H1 (cell line): Measurements from ENCODE around the gene PPFIA4. TPM values are rescaled to one million over a fixed set of nuclear protein-coding genes. Genes with fewer than 3 reads are reported as not detected.

Experiments used
- CTCF ChIA-PET: fragments of 300-600 bp; sonication (Branson Sonifier 250); formaldehyde crosslinking; loops from one replicate; lab custom pipeline; 2021; ENCODE audit not compliant: partially characterized antibody; lab: Charles Lee
- POLR2A ChIA-PET: fragments of 300-600 bp; sonication (Branson Sonifier 250); formaldehyde crosslinking; loops from one replicate; lab custom pipeline; 2021; ENCODE audit warnings: inconsistent platforms; ENCODE audit not compliant: partially characterized antibody; lab: Charles Lee
- DNase-seq, 2 experiments: peaks; one replicate each; pipeline versions ENCODE4 v3.0.0 to v3.0.0-alpha.2; 2010 to 2022; ENCODE audit warnings: low spot score in 2 of 2, low read depth in 1 of 2, mixed read lengths in 1 of 2
- FAIRE-seq: peaks from 2 replicates; lab custom pipeline; 2011; peaks lifted over from hg19 to GRCh38; lab: Jason Lieb, UNC
- H2AFZ ChIP-seq: 2 replicates; pipeline ENCODE4 v1.8.1; 2012; ENCODE audit warnings: low read length, inconsistent platforms
- H2AK5ac ChIP-seq: 2 replicates; pipeline ENCODE4 v1.6.1; 2013; ENCODE audit warnings: low read depth, low read length
- H2BK120ac ChIP-seq: replicated peaks from 2 replicates; pipeline ENCODE3; 2013; ENCODE audit warnings: low read depth, low read length, inconsistent platforms
- H2BK12ac ChIP-seq: 2 replicates; pipeline ENCODE4 v1.6.1; 2013; ENCODE audit warnings: low read depth, low read length
- H2BK15ac ChIP-seq: 2 replicates; pipeline ENCODE4 v1.6.1; 2013; ENCODE audit warnings: low read length
- H2BK20ac ChIP-seq: 2 replicates; pipeline ENCODE4 v1.6.1; 2013; ENCODE audit warnings: low read length
- H2BK5ac ChIP-seq: 2 replicates; pipeline ENCODE4 v1.6.1; 2013; ENCODE audit warnings: low read depth, low read length
- H3K14ac ChIP-seq: 2 replicates; pipeline ENCODE4 v1.6.1; 2013; ENCODE audit warnings: inconsistent platforms; ENCODE audit not compliant: insufficient read length
- H3K18ac ChIP-seq: 2 replicates; pipeline ENCODE4 v1.6.1; 2013; ENCODE audit warnings: low read length; ENCODE audit errors: extremely low read depth
- H3K23ac ChIP-seq: 2 replicates; pipeline ENCODE4 v1.6.1; 2013; ENCODE audit warnings: inconsistent platforms; ENCODE audit not compliant: insufficient read length
- H3K23me2 ChIP-seq: 2 replicates; pipeline ENCODE4 v1.6.1; 2013; ENCODE audit warnings: low read depth, low read length
- H3K27ac ChIP-seq: 2 replicates; pipeline ENCODE4 v1.6.1; 2011; ENCODE audit warnings: low read depth, low read length, inconsistent platforms
- H3K27me3 ChIP-seq, 4 experiments: replicated peaks in 1 of 4; 1 replicate in 1 of 4; 2 replicates in 3 of 4; pipeline versions ENCODE4 v1.6.1 to v1.8.1; 2011 to 2013; ENCODE audit warnings: low read length in 3 of 4, mild to moderate bottlenecking in 3 of 4, inconsistent platforms in 2 of 4, mixed read lengths in 2 of 4, moderate library complexity in 1 of 4; ENCODE audit not compliant: control insufficient read depth in 3 of 4, insufficient read depth in 3 of 4; ENCODE audit errors: extremely low read depth in 1 of 4
- H3K36me3 ChIP-seq, 4 experiments: 2 replicates each; pipeline versions ENCODE4 v1.6.1 to v1.8.1; 2011 to 2013; ENCODE audit warnings: mild to moderate bottlenecking in 4 of 4, low read length in 3 of 4, moderate library complexity in 2 of 4, control low read depth in 1 of 4, inconsistent platforms in 1 of 4; ENCODE audit not compliant: insufficient read depth in 4 of 4, control insufficient read depth in 2 of 4
- H3K4ac ChIP-seq: replicated peaks from 2 replicates; pipeline ENCODE3; 2013; ENCODE audit warnings: low read length, low read depth, mixed read lengths, inconsistent platforms; ENCODE audit not compliant: insufficient read length
- H3K4me1 ChIP-seq, 4 experiments: replicated peaks in 1 of 4; 1 replicate in 1 of 4; 2 replicates in 3 of 4; pipeline versions ENCODE4 v1.6.1 to v1.8.1; 2011 to 2013; ENCODE audit warnings: low read length in 3 of 4, inconsistent platforms in 2 of 4, mixed read lengths in 1 of 4; ENCODE audit not compliant: insufficient read depth in 4 of 4, control insufficient read depth in 3 of 4
- H3K4me2 ChIP-seq, 2 experiments: 2 replicates each; pipeline versions ENCODE4 v1.6.1 to v1.8.1; 2011 to 2013; ENCODE audit warnings: low read depth in 2 of 2, low read length in 2 of 2, control low read depth in 1 of 2, inconsistent platforms in 1 of 2, mild to moderate bottlenecking in 1 of 2; ENCODE audit not compliant: insufficient read depth in 1 of 2
- H3K4me3 ChIP-seq, 4 experiments: fragments of 200-600, 300-600 bp in 1 of 4; sonication (generic), shearing (Covaris generic), sonication (Bioruptor Twin) in 1 of 4; 2 replicates each; pipeline versions ENCODE4 v1.5.1 to v1.8.1; 2011 to 2016; ENCODE audit warnings: low read length in 4 of 4, low read depth in 3 of 4, control low read depth in 2 of 4, inconsistent platforms in 2 of 4, mild to moderate bottlenecking in 2 of 4, mixed read lengths in 1 of 4, moderate library complexity in 1 of 4; ENCODE audit not compliant: insufficient read depth in 2 of 4; ENCODE audit errors: extremely low read depth in 1 of 4
- H3K56ac ChIP-seq: replicated peaks from 2 replicates; pipeline ENCODE3; 2013; ENCODE audit warnings: low read depth, mild to moderate bottlenecking, mixed read lengths, low read length, inconsistent platforms; ENCODE audit not compliant: insufficient read length
- H3K79me1 ChIP-seq: 2 replicates; pipeline ENCODE4 v1.6.1; 2013; ENCODE audit warnings: low read depth, low read length, control low read depth
- H3K79me2 ChIP-seq, 2 experiments: 2 replicates each; pipeline versions ENCODE4 v1.6.1 to v1.8.1; 2012 to 2013; ENCODE audit warnings: low read length in 2 of 2, mild to moderate bottlenecking in 2 of 2, inconsistent platforms in 1 of 2; ENCODE audit not compliant: insufficient read depth in 2 of 2, control insufficient read depth in 1 of 2
- H3K9ac ChIP-seq, 4 experiments: replicated peaks in 1 of 4; 1 replicate in 1 of 4; 2 replicates in 3 of 4; pipeline versions ENCODE4 v1.6.1 to v1.8.1; 2011 to 2013; ENCODE audit warnings: low read depth in 3 of 4, low read length in 3 of 4, control low read depth in 2 of 4, mild to moderate bottlenecking in 2 of 4, moderate library complexity in 2 of 4, inconsistent platforms in 1 of 4; ENCODE audit errors: extremely low read depth in 1 of 4
- H3K9me3 ChIP-seq, 2 experiments: 2 replicates each; pipeline versions ENCODE4 v1.6.1 to v1.8.1; 2012 to 2013; ENCODE audit warnings: mild to moderate bottlenecking in 2 of 2, moderate library complexity in 2 of 2, control low read depth in 1 of 2, inconsistent platforms in 1 of 2, low read depth in 1 of 2, low read length in 1 of 2, mixed read lengths in 1 of 2; ENCODE audit not compliant: insufficient read depth in 2 of 2
- H4K20me1 ChIP-seq, 2 experiments: replicated peaks in 1 of 2; 2 replicates each; pipeline versions ENCODE3 to v1.8.1; 2011 to 2013; ENCODE audit warnings: inconsistent platforms in 2 of 2, low read length in 2 of 2, mild to moderate bottlenecking in 1 of 2; ENCODE audit not compliant: insufficient read depth in 2 of 2, control insufficient read depth in 1 of 2
- H4K5ac ChIP-seq: 2 replicates; pipeline ENCODE4 v1.6.1; 2013; ENCODE audit warnings: low read length, low read depth, mixed read lengths, inconsistent platforms; ENCODE audit not compliant: insufficient read length
- H4K8ac ChIP-seq: 2 replicates; pipeline ENCODE4 v1.8.0; 2013; ENCODE audit warnings: mild to moderate bottlenecking, moderate library complexity, low read length, inconsistent platforms; ENCODE audit not compliant: insufficient read depth; ENCODE audit errors: extremely low read depth
- H4K91ac ChIP-seq: replicated peaks from 2 replicates; pipeline ENCODE3; 2013; ENCODE audit warnings: low read length, mixed read lengths, inconsistent platforms; ENCODE audit not compliant: insufficient read length
- ASH2L ChIP-seq: fragments of 200-600, 300-600 bp; sonication (generic); IDR thresholded peaks from one replicate; pipeline ENCODE4 v1.7.1; 2017; ENCODE audit warnings: low read length
- ATF3 ChIP-seq: IDR thresholded peaks from 2 replicates; pipeline ENCODE4 v1.6.1; 2011; ENCODE audit warnings: low read depth, mild to moderate bottlenecking, low read length; ENCODE audit not compliant: insufficient read depth
- CHD1 ChIP-seq: IDR thresholded peaks from 2 replicates; pipeline ENCODE4 v1.6.1; 2012; ENCODE audit warnings: low read depth, low read length, improper control_type of control experiment
- EZH2 ChIP-seq: fragments of 200-600 bp; sonication (generic); IDR thresholded peaks from 2 replicates; pipeline ENCODE4 v1.7.1; 2012; ENCODE audit warnings: low read depth, mild to moderate bottlenecking, moderate library complexity, low read length, inconsistent platforms; ENCODE audit not compliant: severe bottlenecking
- HDAC2 ChIP-seq, 2 experiments: fragments of 300-600 bp in 1 of 2; sonication (generic) in 1 of 2; IDR thresholded peaks; 2 replicates each; pipeline ENCODE4 v1.6.1; 2011 to 2012; ENCODE audit warnings: low read depth in 2 of 2, low read length in 2 of 2, mild to moderate bottlenecking in 2 of 2, moderate library complexity in 2 of 2, borderline replicate concordance in 1 of 2, inconsistent platforms in 1 of 2
- KDM4A ChIP-seq: IDR thresholded peaks from one replicate; pipeline ENCODE4 v1.7.1; 2012; ENCODE audit warnings: low read depth, mild to moderate bottlenecking, moderate library complexity, low read length, inconsistent platforms; ENCODE audit not compliant: severe bottlenecking
- RBBP5 ChIP-seq: IDR thresholded peaks from 2 replicates; pipeline ENCODE4 v1.7.1; 2012; ENCODE audit warnings: low read depth, mild to moderate bottlenecking, inconsistent platforms, low read length, moderate library complexity, borderline replicate concordance
- SP4 ChIP-seq: IDR thresholded peaks from 2 replicates; pipeline ENCODE4 v1.6.1; 2012; ENCODE audit warnings: low read length, inconsistent platforms
- SRF ChIP-seq: IDR thresholded peaks from 2 replicates; pipeline ENCODE4 v1.6.1; 2011; ENCODE audit warnings: mild to moderate bottlenecking, low read depth, low read length, moderate library complexity
- TEAD4 ChIP-seq: IDR thresholded peaks from 2 replicates; pipeline ENCODE4 v1.6.1; 2012; ENCODE audit warnings: low read depth, low read length, inconsistent platforms, mixed read lengths
- USF2 ChIP-seq: IDR thresholded peaks from 2 replicates; pipeline ENCODE4 v1.6.1; 2011; ENCODE audit warnings: low read length, improper control_type of control experiment
- WGBS, 2 experiments: shearing (Covaris generic) in 1 of 2; methylation state at CpG; one replicate each; pipeline versions ENCODE4 v1.1.6 to v1.1.7; 2013 to 2015; ENCODE audit warnings: low lambda C conversion rate in 2 of 2, mixed read lengths in 2 of 2, inconsistent platforms in 1 of 2, low coverage in 1 of 2, missing lambda C conversion rate in 1 of 2; ENCODE audit not compliant: insufficient replicate concordance in 2 of 2, insufficient coverage in 1 of 2, insufficient read length in 1 of 2; ENCODE audit errors: extremely low coverage in 1 of 2, missing lambda C conversion rate in 1 of 2; 5-methylcytosine and 5-hydroxymethylcytosine counted together
- polyA plus RNA-seq, 7 experiments: library from polyadenylated mRNA; depleted of rRNA in 3 of 7; stranded (reverse) in 5 of 7; unstranded in 2 of 7; fragments of >200 nt in 5 of 7; fragments of 200-250 nt in 2 of 7; gene quantifications; 1 replicate in 5 of 7; 2 replicates in 1 of 7; 4 replicates in 1 of 7; pipeline versions ENCODE4 v1.2.1 to v1.2.3, GENCODE V29; 2011 to 2013; ENCODE audit warnings: missing spikeins in 2 of 7, mixed read lengths in 2 of 7
- total RNA-seq: library from RNA; stranded (reverse); fragmentation: NEBNext Ultra II Directional; extraction: Animal tissue kit (Norgen Biotek cat#: 25700); gene quantifications from 2 replicates; pipeline ENCODE4 v1.2.1, GENCODE V29; 2021

The PPFIA4 gene
- total and polyA plus RNA-seq, 2 of the 8 experiments (the other 6 are each of a cell fraction or from before 2014, with no cell fraction given): 9.0 to 9.9 TPM

DNA sequence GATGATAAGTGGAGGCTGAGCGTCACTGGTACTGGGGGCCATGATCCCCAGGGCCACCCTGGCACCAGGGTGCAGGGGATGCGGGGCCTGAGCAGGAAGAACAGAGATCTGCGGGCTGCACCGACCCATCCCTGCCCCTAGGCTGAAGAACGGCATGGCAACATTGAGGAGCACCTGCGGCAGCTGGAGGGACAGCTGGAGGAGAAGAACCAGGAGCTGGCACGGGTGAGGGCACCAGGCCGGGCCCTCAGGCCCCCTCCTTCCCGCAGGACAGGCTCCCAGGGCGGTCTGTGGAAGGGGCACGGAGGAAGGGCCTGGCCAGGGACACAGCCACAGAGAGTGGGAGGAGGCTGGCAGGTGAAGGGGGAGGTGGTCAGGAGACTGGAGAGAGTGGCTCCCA, 21.8 kb downstream of the PPFIA4 start:
- no peak overlapping the region for H3K9ac ChIP-seq
- WGBS, 2 experiments: 92% methylated on average over 11 of the region's 11 CpGs; no CpG with 5 or more reads in 1 of the 2 experiments
- TF ChIP-seq RBBP5 (no peak), HDAC2 (IDR thresholded peaks at IDR 0.05; ENCODE audit: borderline replicate concordance in 1 of 2, low read depth in 2 of 2, low read length in 2 of 2) (no peak), SRF (no peak), ATF3 (no peak), USF2 (no peak), EZH2 (no peak), ASH2L (no peak), SP4 (no peak), TEAD4 (no peak), CHD1 (no peak), KDM4A (no peak)

More for the DNA sequence above, 21.8 kb downstream of the PPFIA4 start:
- ChIA-PET POLR2A (interaction anchor here (0.6 to 1.0 kb wide), 4 partner anchors 8 to 36 kb away, joined by 3 to 6 read pairs (median 4); no protein-coding TSS in a partner anchor), CTCF (interaction anchor here (0.9 to 49.7 kb wide), 14 partner anchors 6 to 222 kb away, joined by 3 to 1089 read pairs (median 6); partner anchors contain the start of genes ADORA1, MYOG and PPFIA4)
- no peak overlapping the region for H3K4me3 ChIP-seq
- no peak overlapping the region for H4K5ac ChIP-seq
- H2BK5ac ChIP-seq: 0 out of 2 replicates have a peak overlapping the region, but pooled peaks have one; percentile 16
- H3K36me3 ChIP-seq: no peaks in the 10 kb centered on the region; a peak in 2 of 8 replicates
- no peak overlapping the region for H3K4ac ChIP-seq
- H4K91ac ChIP-seq: peak overlapping the region; percentile 16
- no peak overlapping the region for H3K27ac ChIP-seq
- H2BK120ac ChIP-seq: no peak overlapping the region
- H3K4me2 ChIP-seq: no peak overlapping the region
- H3K9me3 ChIP-seq: no peaks in the 10 kb centered on the region
- H3K4me1 ChIP-seq: peaks cover 0 to 20% (median 5%) of the 10 kb centered on the region in 4 experiments; a peak in 6 of 7 replicates
- no peak overlapping the region for H2BK20ac ChIP-seq
- H3K56ac ChIP-seq: no peak overlapping the region
- H3K79me2 ChIP-seq: no peaks in the 10 kb centered on the region
- no peak overlapping the region for H3K14ac ChIP-seq
- H4K8ac ChIP-seq: no peak overlapping the region
- H3K79me1 ChIP-seq: 0 out of 2 replicates have a peak, but pooled peaks cover 2% of the 10 kb centered on the region
- no peak overlapping the region for H2AFZ ChIP-seq
- 0 out of 2 replicates have a peak overlapping the region, but pooled peaks have one; percentile 4 for H2AK5ac ChIP-seq
- no peaks in the 10 kb centered on the region for H4K20me1 ChIP-seq
- no peak for DNase-seq
- H2BK12ac ChIP-seq: peak overlapping the region; percentile 50; the same call in 1 of the 2 replicates
- H3K18ac ChIP-seq: peak overlapping the region; percentile 48; the same call in 1 of the 2 replicates
- no peaks in the 10 kb centered on the region for H3K27me3 ChIP-seq
- FAIRE-seq: no peak
- H3K23ac ChIP-seq: no peak overlapping the region
- H3K23me2 ChIP-seq: no peaks in the 10 kb centered on the region
- H2BK15ac ChIP-seq: 0 out of 2 replicates have a peak overlapping the region, but pooled peaks have one; percentile 81
